Calu3 (cell line): Measurements from ENCODE around the gene GPR22. TPM values are rescaled to one million over a fixed set of nuclear protein-coding genes. Genes with fewer than 3 reads are reported as not detected.

Experiments used
- BruUV-seq: library from RNA; stranded (reverse); fragments of 400-500 nt; replicated peaks from 2 replicates; lab custom pipeline; 2021; lab: Mats Ljungman, UMichigan
- CTCF ChIA-PET: fragments of 300-600 bp; sonication (Branson Sonifier 250); formaldehyde crosslinking; loops from one replicate; lab custom pipeline; 2022; ENCODE audit warnings: antibody characterized with exemption; lab: Charles Lee
- DNase-seq: peaks from one replicate; pipeline ENCODE4 v3.0.0; 2022
- H3K27ac Mint-ChIP-seq: one replicate; pipeline ENCODE4 v1.8.0; 2022; ENCODE audit warnings: mixed read lengths; ENCODE audit not compliant: unreplicated experiment
- H3K27me3 Mint-ChIP-seq: one replicate; pipeline ENCODE4 v1.8.0; 2022; ENCODE audit warnings: mixed read lengths; ENCODE audit not compliant: unreplicated experiment
- H3K36me3 Mint-ChIP-seq: one replicate; pipeline ENCODE4 v1.8.0; 2022; ENCODE audit warnings: mild to moderate bottlenecking, moderate library complexity, mixed read lengths; ENCODE audit not compliant: insufficient read depth, unreplicated experiment
- H3K4me1 Mint-ChIP-seq: one replicate; pipeline ENCODE4 v1.8.0; 2022; ENCODE audit warnings: mild to moderate bottlenecking, low read depth, mixed read lengths; ENCODE audit not compliant: unreplicated experiment
- H3K4me3 Mint-ChIP-seq: one replicate; pipeline ENCODE4 v1.8.0; 2022; ENCODE audit warnings: mild to moderate bottlenecking, low read depth, moderate library complexity, mixed read lengths; ENCODE audit not compliant: unreplicated experiment
- H3K9me3 Mint-ChIP-seq: one replicate; pipeline ENCODE4 v1.8.0; 2022; ENCODE audit warnings: low read depth, mixed read lengths; ENCODE audit not compliant: unreplicated experiment
- CTCF ChIP-seq: fragments of 200-600 bp; IDR thresholded peaks from one replicate; pipeline ENCODE4 v1.8.0; 2022; ENCODE audit warnings: antibody characterized with exemption; ENCODE audit not compliant: unreplicated experiment
- intact Hi-C: fragments of 100-400 bp; cut with micrococcal nuclease; formaldehyde crosslinking; loops from one replicate; pipeline ENCODE4 v1.10.0; 2022; ENCODE audit not compliant: unreplicated experiment
- total RNA-seq: library from RNA; stranded (reverse); gene quantifications from 2 replicates; pipeline ENCODE4 v1.2.3, GENCODE V29; 2022

GPR22 gene
- total RNA-seq, 1 experiment from 2014 or later = not detected

- H3K9me3 Mint-ChIP-seq = no peaks in the 10 kb centered on the region
- BruUV-seq = no TSS peak
- no peaks in the 10 kb centered on the region for H3K4me1 Mint-ChIP-seq
- CTCF ChIA-PET = no interaction called here
- TF ChIP-seq CTCF = no peak
- no peaks in the 10 kb centered on the region for H3K36me3 Mint-ChIP-seq
- H3K27me3 Mint-ChIP-seq = no peaks in the 10 kb centered on the region
- no peak overlapping the region for H3K27ac Mint-ChIP-seq
- intact Hi-C loops = no loop called here
- DNase-seq = no peak
- H3K4me3 Mint-ChIP-seq = no peak overlapping the region
Measured at GRCh38 chr7:107453388-107453787, 16.5 kb upstream of the GPR22 start.

GRCh38 chr7:107461938-107462533 is 7.8 kb upstream of the GPR22 start:
- H3K36me3 Mint-ChIP-seq = no peaks in the 10 kb centered on the region
- H3K9me3 Mint-ChIP-seq = no peaks in the 10 kb centered on the region
- H3K4me3 Mint-ChIP-seq = no peak overlapping the region
- TF ChIP-seq CTCF = no peak
- no peak overlapping the region for H3K27ac Mint-ChIP-seq
- CTCF ChIA-PET = no interaction called here
- no TSS peak for BruUV-seq
- DNase-seq = no peak
- H3K27me3 Mint-ChIP-seq = no peaks in the 10 kb centered on the region
- intact Hi-C loops = loop anchor here (5.0 kb wide), 2 partner anchors 100 to 415 kb away; partner anchors contain the start of genes COG5 and DUS4L
- H3K4me1 Mint-ChIP-seq = no peaks in the 10 kb centered on the region

- H3K36me3 Mint-ChIP-seq = no peaks in the 10 kb centered on the region
- peak; percentile 37 for DNase-seq
- H3K4me3 Mint-ChIP-seq = no peak overlapping the region
- H3K9me3 Mint-ChIP-seq = no peaks in the 10 kb centered on the region
- H3K4me1 Mint-ChIP-seq = no peaks in the 10 kb centered on the region
- no peak overlapping the region for H3K27ac Mint-ChIP-seq
- TF ChIP-seq CTCF = peak; percentile 25
- intact Hi-C loops = loop anchor here (1.0 to 5.0 kb wide), 3 partner anchors 99 to 414 kb away; partner anchors contain the start of genes COG5 and DUS4L
- H3K27me3 Mint-ChIP-seq = no peaks in the 10 kb centered on the region
- CTCF ChIA-PET = interaction anchor here (0.8 to 1.6 kb wide), 5 partner anchors 14 to 280 kb away, joined by 3 to 6 read pairs (median 4); partner anchors contain the start of genes CBLL1, COG5 and DUS4L
- no TSS peak for BruUV-seq
Measured at GRCh38 chr7:107463139-107464078, 6.4 kb upstream of the GPR22 start.

- Mint-ChIP-seq H3K4me3 (no peak overlapping the region), H3K36me3 (no peaks in the 10 kb centered on the region), H3K27me3 (no peaks in the 10 kb centered on the region), H3K9me3 (no peaks in the 10 kb centered on the region), H3K4me1 (no peaks in the 10 kb centered on the region), H3K27ac (no peak overlapping the region)
- BruUV-seq = no TSS peak
- CTCF ChIA-PET = no interaction called here
- intact Hi-C loops = loop anchor here (5.0 kb wide), 2 partner anchors 98 to 413 kb away; partner anchors contain the start of genes COG5 and DUS4L
- DNase-seq = no peak
- TF ChIP-seq CTCF = no peak
Measured at GRCh38 chr7:107464666-107465226, 5.1 kb upstream of the GPR22 start.
